NOMO-1 treated with dmso at 0.1 percent for 144 hours (cell line): ENCODE results near the gene PTPN11.
"Not testable (repeated sequence)": the region's sequence is repeated elsewhere in the genome, so short reads cannot be mapped to it uniquely, and the experiment has no call there.

ENCODE experiments used
- DNase-seq: peaks from one replicate; lab custom pipeline; 2025; ENCODE audit not compliant: unreplicated experiment; lab: John Stamatoyannopoulos, UW

The PTPN11 gene

GRCh38 chr12:112513471-112513870 is 94.7 kb downstream of the PTPN11 start:
- no peak for DNase-seq

- DNase-seq = no peak
Observed at GRCh38 chr12:112514456-112514855, 95.7 kb downstream of the PTPN11 start.

- no peak for DNase-seq
Observed at GRCh38 chr12:112514926-112515642, 96.3 kb downstream of the PTPN11 start.

GRCh38 chr12:112515868-112516267 is 97.1 kb downstream of the PTPN11 start:
- DNase-seq = no peak

GRCh38 chr12:112517730-112518364 is 99.1 kb downstream of the PTPN11 start:
- DNase-seq = no peak

- DNase-seq = no peak
Observed at GRCh38 chr12:112518365-112518735, 99.6 kb downstream of the PTPN11 start.

GRCh38 chr12:112519841-112520340 is 101.1 kb downstream of the PTPN11 start:
- not testable (repeated sequence) for DNase-seq

- no peak for DNase-seq
Observed at GRCh38 chr12:112523856-112524255, 105.1 kb downstream of the PTPN11 start.

- no peak for DNase-seq
Observed at GRCh38 chr12:112524269-112524668, 105.5 kb downstream of the PTPN11 start.

- no peak for DNase-seq
Observed at GRCh38 chr12:112524676-112525425, 106.1 kb downstream of the PTPN11 start.

GRCh38 chr12:112525426-112525809 is 106.7 kb downstream of the PTPN11 start:
- no peak for DNase-seq

GRCh38 chr12:112527082-112527481 is 108.3 kb downstream of the PTPN11 start:
- no peak for DNase-seq

- DNase-seq = no peak
Observed at GRCh38 chr12:112527501-112527900, 108.8 kb downstream of the PTPN11 start.

GRCh38 chr12:112528521-112528920 is 109.8 kb downstream of the PTPN11 start:
- DNase-seq = no peak

- DNase-seq = no peak
Observed at GRCh38 chr12:112530941-112531340, 112.2 kb downstream of the PTPN11 start.

GRCh38 chr12:112532106-112532505 is 113.4 kb downstream of the PTPN11 start:
- DNase-seq = no peak

- DNase-seq = no peak
Observed at GRCh38 chr12:112533528-112533927, 114.8 kb downstream of the PTPN11 start.

- DNase-seq = no peak
Observed at GRCh38 chr12:112535017-112535416, 116.3 kb downstream of the PTPN11 start.

- DNase-seq = no peak
Observed at GRCh38 chr12:112535637-112536366, 117.1 kb downstream of the PTPN11 start.

- DNase-seq = no peak
Observed at GRCh38 chr12:112536367-112536730, 117.6 kb downstream of the PTPN11 start.

GRCh38 chr12:112537710-112538396 is 119.1 kb downstream of the PTPN11 start:
- DNase-seq = no peak
